Renal cortex interstitium (tissue), 11 donors: ENCODE data around the gene DDX25. TPM values are rescaled to one million over a fixed set of nuclear protein-coding genes. Genes with fewer than 3 reads are reported as not detected.

Source experiments
- DNase-seq, 11 donors: peaks; one replicate each; pipeline ENCODE4 v3.0.0-alpha.2; 2013; ENCODE audit warnings: low read depth in 9 of 11, low spot score in 4 of 11; ENCODE audit errors: extremely low read depth in 1 of 11
- polyA plus RNA-seq, 3 donors: library from polyadenylated mRNA; unstranded; fragments of 120-200 nt; gene quantifications; one replicate each; pipeline ENCODE4 v1.2.1, GENCODE V29; 2013; ENCODE audit not compliant: insufficient read length in 3 of 3

The DDX25 gene
- polyA plus RNA-seq, 3 donors: 4.3 to 6.0 (median 5.5) TPM

DNA sequence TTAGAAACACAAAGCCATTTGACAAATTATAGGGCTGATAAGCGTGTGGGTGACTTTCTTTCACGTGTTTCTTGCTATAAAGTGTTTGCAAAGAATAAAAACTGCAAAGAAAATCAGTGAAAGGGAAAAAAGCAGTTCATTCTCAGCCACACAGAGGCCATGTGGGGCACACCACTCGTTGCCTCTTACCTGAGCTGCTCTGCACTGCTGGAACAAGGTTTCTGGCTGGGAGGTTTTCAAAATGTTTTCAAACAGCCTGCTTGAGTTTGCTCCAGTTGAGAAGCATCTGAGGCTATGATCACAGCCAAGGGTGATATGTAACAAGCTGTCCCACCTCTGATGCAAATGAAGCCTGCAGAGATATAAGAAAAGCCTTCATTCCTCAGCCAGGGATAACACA lies 26.8 kb downstream of the DDX25 start:
- no peak for DNase-seq

DNA sequence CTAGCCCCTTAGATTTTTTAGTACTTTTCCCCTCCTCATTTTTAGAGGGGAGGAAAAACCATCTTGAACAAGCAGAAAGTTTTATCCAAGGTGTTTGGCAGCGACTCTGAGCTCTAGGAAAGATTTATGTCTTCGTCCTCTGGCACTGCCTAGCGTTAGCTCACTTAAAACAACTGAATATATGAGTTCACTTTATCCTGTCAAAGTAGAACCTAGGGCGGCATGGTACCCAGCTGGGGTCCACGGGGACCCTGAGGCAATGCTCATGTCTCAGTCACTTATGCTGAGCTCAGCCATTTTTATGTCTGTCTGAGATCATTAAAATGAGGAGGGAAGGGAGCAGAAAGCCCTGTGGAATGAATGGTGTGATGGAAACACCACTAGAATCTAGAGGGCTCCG lies 27.4 kb downstream of the DDX25 start:
- DNase-seq: no peak

DNA sequence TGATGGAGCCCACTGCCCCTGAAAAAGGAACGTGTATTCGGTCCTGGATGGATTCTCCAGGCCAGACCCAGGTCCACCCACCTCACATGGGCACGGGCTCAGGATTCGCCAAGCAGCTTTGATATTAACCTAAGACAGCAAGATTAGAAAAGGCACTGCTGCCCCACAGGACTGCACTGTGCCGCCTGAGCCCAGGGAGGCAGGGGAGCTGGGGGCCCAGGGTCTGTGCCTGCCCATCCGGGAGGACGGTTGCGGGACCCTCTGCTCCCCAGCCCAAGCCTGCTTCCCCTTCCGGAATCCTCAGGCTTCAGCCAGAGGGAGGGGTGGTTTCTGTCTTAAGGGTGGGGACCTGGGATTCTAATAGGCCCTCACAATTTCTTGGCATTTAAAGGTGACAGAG lies 28.0 kb downstream of the DDX25 start:
- no peak for DNase-seq

- DNase-seq: no peak
These were observed 28.9 kb downstream of the DDX25 start for GRCh38 chr11:125933030-125933813.

DNA sequence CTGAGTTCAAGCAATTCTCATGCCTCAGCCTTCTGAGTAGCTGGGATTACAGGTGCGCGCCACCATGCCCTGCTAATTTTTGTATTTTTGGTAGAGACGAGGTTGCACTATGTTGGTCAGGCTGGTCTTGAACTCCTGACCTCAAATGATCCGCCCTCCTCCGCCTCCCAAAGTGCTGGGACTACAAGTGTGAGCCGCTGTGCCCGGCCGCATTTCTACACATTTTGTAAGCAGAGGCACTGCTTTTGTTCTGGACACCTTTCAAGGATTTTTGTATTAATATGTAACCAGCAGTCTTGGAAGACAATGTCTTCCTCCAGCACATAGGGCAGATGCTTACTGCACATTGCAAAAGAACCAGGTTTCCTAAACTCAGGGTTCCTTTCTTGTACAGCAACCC lies 30.2 kb downstream of the DDX25 start:
- DNase-seq: no peak

- DNase-seq: no peak
These were observed 30.7 kb downstream of the DDX25 start for GRCh38 chr11:125935056-125935455.

DNA sequence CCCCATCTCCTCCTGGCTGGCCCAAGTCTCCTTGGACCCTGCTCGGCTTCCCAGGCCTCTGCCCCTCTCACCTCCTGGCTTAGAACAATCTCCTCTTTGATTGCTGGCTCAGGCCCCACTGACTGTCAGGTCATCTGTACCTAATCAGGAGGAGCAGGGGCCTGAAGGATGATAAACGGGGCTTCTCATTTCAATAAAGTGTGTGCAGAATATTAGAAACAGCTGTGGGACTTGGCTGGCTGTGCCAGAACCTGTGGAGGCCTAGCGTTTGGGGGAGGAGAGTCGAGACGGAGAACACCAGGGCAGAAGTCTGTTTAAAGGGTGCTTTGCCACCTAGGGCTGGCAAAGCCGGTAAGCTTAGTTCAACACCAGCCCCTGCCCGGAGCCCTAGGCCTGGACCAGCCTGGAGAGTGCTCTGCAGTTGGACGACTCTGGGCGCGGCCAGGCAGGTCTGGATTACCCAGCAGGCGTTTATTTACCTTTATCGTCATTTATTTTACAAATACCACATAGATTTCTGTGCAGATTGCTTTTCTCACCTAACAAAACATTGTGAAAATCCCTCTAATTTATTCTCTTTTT lies 31.4 kb downstream of the DDX25 start:
- no peak for DNase-seq

GRCh38 chr11:125938418-125938817 lies 34.1 kb downstream of the DDX25 start:
- DNase-seq: no peak

DNA sequence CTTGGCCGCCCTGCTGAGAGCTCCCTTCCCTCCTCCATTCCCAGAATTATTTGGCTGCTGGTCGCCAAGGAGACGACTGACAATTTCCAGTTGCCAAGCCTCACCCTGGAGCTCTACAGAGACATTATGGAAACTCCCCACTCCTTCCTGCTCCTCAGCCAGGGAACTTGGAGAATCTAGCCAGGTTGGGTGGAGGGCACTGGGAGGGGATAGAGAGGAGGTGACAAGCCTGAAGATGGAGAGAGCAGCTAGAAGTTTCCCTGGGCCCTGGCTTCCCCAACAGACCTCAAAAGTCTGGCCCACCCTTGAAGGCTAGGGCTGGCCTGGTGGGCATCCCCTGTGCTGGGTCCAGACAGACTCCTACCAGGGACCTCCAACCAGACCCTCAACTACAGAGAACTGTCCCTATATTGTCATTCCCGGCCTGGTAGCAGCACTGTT lies 34.8 kb downstream of the DDX25 start:
- no peak for DNase-seq

DNA sequence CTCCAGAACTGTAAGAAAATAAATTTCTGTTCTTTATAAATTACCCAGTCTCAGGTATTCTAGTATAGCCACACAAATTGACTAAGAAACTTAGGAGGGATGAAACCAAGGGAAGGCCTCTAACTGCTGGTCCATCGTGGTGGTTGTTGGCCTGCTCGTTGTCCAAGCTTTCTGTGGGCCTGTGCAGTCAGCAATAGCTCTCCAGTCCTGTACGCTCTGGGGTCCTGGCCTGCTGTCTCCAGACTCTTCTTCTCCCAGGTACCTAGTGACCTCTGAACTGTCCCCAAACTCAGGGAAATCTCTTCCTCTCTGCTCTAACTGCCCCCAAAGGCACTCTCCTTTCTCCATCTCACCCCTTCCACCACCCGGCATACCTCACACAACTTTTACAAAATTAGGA lies 35.8 kb downstream of the DDX25 start:
- DNase-seq: no peak

- DNase-seq: no peak
These were observed 36.9 kb downstream of the DDX25 start for GRCh38 chr11:125941267-125941618.

DNA sequence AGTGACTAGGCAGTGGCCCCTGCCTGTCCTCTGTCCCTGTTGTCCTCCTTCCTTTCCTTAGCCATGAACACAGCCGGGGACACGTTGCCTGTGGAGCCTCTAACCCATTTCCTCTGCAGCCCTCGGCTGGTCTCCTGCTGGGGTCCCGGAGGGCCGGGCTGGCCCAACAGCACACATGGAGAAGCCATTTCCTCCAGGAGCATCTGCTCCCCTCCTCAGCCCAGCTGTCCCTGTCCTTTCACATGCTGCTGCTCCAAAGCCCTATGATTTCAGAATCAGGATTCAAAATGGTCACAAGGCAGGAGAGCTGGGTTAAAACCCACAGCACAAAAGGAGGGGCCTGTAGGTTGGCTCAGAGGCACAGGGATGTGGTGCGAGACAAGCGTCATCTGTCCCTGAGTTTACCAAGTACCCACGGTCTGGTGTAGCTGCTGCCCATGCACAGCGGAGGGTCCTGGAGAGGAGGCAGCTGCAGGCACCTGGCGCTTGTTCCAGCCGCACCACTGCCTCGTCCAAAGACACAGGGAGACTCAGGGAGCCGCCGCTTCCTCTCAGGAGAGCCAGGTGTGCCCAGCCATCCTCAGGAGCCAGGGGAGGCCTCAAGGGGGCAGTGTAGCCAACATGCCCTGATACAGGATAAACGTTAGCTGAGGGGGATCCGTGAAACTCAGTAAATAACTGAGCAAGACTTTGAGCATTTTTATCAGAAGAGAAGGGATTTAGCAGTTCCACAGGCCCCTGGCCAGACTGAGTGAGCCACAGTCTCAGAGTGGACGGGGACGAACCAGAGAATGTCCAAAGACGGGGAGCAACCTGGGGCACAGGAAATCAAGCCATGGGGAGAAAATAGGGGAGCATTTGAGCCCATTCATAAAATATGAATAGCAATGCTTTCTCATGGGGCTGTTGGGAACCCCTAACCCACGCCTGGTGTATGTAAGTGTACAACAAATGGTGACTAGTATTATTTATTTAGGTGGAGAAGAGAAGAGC lies 37.6 kb downstream of the DDX25 start:
- DNase-seq: peak in 9 of 11 donors; percentile 20 to 49 (median 33)

GRCh38 chr11:125942771-125943428 lies 38.6 kb downstream of the DDX25 start:
- DNase-seq: no peak

DNA sequence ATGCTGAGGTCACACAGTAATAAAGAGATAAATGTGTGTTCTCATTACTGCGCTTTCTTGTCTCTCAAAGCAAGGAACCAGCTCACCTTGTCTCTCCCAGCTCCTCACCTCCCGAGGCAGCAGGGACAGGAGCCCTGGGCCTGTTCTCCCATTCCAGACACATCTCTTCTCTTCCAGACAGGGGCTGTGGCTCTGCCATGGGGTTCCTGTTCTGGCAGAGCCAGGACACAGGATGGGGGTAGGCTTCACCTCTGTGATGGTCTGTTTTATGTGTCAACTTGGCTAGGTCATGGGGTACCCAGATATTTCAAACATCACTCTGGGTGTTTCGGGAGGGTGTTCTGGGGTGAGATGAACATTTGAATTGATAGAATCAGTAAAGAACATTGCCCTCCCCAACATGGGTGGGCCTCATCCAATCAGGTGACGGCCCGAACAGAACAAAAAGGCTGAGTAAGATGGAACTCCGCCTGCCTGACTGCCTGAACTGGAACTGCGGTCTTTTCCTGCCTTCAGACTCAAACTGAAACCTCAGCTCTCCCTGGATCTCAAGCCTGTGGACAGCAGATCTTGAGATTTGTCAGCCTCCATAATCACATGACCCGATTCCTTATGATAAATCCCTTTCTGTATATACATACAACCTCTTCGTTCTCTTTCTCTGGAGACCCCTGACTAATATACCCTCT lies 39.5 kb downstream of the DDX25 start:
- no peak for DNase-seq

GRCh38 chr11:125944350-125945010 lies 40.2 kb downstream of the DDX25 start:
- DNase-seq: no peak

- DNase-seq: no peak
These were observed 40.9 kb downstream of the DDX25 start for GRCh38 chr11:125945011-125945796.

DNA sequence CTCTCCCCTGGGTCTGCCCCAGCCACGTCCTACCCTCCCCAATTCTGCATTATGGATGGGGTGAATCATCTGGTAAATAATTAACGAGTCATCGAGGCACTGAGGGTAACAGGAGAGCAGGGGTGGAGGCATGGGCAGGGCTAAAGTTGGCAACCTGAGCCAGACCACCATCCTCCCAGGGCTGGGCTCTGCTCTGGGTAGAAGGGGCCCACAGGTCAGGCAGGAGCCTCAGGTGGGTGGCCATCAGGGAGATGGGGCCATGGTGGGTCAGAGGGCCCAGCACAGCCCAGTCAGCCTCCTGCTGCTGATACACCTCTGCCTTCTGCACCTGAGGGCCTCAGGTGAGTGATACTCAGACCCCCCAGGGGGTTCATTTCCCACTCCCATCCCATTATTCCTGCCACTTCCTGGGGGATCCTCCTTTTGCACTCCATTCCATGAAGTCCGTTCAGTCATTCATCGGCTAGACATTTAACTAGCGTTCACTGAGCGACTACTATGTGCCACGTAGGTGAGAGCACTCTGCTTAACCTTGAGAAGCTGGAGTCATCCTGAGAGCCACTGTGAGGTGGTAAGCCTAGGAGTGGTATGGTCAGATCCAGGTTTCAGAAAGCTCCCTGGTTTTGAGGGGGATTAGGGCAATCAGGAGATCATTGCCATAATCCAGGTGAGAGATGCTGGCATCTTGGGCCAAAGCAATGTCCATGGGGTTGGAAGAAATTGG lies 41.7 kb downstream of the DDX25 start, which contains the start of gene VSIG10L2:
VSIG10L2 (plus strand) TSS at position 248 of the 724 bp plus-strand sequence; CDS start at position 260, 12 bp downstream.
- no peak for DNase-seq
